IPS-18c (cell line): Measurements from ENCODE around the gene EXD1.
"Not testable (repeated sequence)": the region's sequence is repeated elsewhere in the genome, so short reads cannot be mapped to it uniquely, and the experiment has no call there.

ENCODE experiments used
- H3K4me3 ChIP-seq: 2 replicates; pipeline ENCODE4 v1.7.0; 2013; ENCODE audit warnings: low read depth, mild to moderate bottlenecking, low read length, moderate library complexity; ENCODE audit not compliant: insufficient read depth
- H3K9me3 ChIP-seq: one replicate; pipeline ENCODE4 v1.6.1; 2013; ENCODE audit warnings: mild to moderate bottlenecking, low read length, moderate library complexity; ENCODE audit not compliant: control insufficient read depth, insufficient read depth

EXD1 gene

DNA sequence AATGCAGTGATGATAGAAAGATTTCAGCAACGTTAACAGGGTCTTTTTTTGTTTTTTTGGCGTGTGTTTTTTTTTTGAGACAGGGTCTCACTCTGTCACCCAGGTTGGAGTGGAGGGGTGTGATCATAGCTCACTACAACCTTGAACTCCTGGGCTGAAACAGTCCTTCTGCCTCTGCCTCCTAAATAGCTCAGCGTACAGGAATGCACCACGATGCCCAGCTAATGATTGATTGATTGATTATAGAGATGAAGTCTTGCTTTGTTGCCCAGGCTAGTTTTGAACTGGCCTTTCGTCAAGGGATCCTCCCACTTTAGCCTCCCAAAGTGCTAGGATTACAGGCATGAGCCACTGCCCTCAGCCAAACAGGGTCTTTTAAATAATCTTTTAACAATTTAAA lies 7.5 kb upstream of the EXD1 start:
- Histone ChIP-seq H3K9me3 (no peaks in the 10 kb centered on the region), H3K4me3 (no peak overlapping the region)

- Histone ChIP-seq H3K4me3 (no peak overlapping the region), H3K9me3 (no peaks in the 10 kb centered on the region)
Measured at GRCh38 chr15:41235929-41236328, 5.4 kb upstream of the EXD1 start.

- H3K4me3 ChIP-seq, H3K9me3 ChIP-seq: not testable (repeated sequence)
Measured at GRCh38 chr15:41235228-41235627, 4.7 kb upstream of the EXD1 start.

DNA sequence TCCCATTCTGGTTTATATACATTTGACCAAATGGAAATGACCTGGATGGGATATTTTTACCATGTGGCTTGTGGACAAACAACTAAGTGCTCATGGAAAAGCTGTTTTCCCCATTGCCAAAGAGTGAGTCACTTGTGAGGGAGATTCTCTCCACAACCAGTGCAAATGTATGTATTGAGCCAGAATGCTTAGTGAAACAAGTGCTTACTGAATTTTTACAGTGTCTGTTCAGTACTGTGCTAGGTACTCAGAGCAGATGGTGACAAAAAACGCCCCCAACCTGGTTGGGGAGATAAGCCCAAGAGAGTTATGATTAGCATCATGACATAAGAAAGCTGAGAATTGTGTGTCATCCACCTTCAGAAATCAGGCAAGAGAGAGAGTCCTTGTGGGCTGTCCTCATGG lies 2.8 kb upstream of the EXD1 start:
- H3K4me3 ChIP-seq = no peak overlapping the region
- no peaks in the 10 kb centered on the region for H3K9me3 ChIP-seq

DNA sequence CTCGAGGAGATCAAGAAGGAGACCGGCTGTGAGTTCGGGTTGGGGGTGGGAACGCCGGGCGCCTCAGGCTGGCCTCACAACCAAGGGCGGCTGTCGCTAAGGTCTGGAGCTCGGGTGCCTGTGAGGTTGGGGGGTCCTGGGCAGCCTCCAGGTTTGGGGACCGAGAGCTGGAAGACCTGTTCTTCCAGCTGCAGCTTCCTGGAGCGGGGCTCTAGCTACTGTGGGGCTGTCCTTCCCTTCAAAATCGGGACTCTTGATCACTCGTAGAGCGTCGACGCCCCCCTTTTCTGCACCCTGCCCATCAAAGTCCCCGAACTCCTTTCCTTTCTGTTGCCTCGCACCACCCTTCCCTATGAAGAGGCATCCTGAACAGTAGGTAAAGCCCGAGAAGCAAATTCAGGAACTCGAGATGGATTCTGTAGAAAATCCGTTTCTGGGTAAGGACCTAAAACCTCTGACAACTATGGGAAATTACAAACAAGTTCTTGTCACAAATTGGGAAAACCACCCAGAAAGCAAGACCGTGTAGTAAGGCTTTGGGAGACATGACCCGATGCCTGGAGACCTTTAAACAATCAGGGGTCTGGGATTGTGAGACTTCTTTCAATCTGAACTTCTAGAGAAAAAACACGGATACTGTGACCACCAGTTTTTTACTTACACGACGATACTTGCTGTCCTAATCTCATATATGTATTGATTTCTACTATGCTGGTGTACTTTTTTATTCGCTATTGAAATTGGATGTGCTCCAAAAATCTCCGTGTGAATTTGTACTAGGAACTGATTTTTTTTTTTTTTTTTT lies 1.1 kb upstream of the EXD1 start:
- Histone ChIP-seq H3K9me3 (no peaks in the 10 kb centered on the region), H3K4me3 (peak overlapping the region; percentile 79)

- H3K4me3 ChIP-seq = no peak overlapping the region; the same call in 1 of the 2 replicates
- H3K9me3 ChIP-seq = no peaks in the 10 kb centered on the region
Measured at GRCh38 chr15:41230345-41230649, 260 bp downstream of the EXD1 start.

DNA sequence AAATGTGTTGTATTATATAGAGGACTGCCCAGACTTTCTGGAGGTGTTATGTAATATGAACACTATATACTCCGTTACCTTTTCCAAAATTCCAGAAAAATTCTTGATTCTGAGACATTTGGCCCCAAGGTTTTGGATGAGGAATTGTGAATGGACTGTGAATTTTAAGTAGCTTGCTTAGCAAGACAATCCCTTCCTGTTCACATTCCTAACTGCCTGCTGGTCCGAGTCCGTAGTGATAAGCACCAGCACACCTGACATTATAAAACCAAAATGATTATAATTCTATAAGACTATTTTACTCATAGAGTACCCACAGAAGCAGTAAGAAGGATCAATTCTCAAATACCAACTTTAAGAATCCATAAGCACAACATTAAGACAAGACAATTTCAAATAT lies 11.2 kb downstream of the EXD1 start:
- Histone ChIP-seq H3K4me3 (no peak overlapping the region), H3K9me3 (no peaks in the 10 kb centered on the region)

GRCh38 chr15:41218851-41219250 lies 11.7 kb downstream of the EXD1 start:
- H3K4me3 ChIP-seq = no peak overlapping the region
- no peaks in the 10 kb centered on the region for H3K9me3 ChIP-seq

GRCh38 chr15:41215708-41216107 lies 14.8 kb downstream of the EXD1 start:
- Histone ChIP-seq H3K4me3 (no peak overlapping the region), H3K9me3 (no peaks in the 10 kb centered on the region)

GRCh38 chr15:41207687-41208448 lies 22.7 kb downstream of the EXD1 start:
- no peaks in the 10 kb centered on the region for H3K9me3 ChIP-seq
- H3K4me3 ChIP-seq = no peak overlapping the region

DNA sequence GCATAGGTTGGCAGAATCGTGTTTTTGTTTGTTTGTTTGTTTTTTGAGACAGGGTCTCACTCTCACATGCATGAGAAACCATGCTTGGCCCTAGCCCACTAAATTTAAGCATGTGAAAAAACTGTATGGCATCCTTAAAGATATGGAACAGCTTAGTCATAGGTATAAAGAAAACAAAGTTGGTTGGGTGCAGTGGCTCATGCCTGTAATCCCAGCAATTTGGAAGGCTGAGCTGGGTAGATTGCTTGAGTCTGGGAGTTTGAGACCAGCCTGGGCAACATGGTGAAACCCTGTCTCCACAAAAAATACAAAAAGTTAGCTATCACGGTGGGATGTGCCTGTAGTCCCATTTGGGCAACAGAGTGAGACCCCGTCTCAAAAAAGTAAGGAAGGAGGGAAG lies 25.2 kb downstream of the EXD1 start:
- no peaks in the 10 kb centered on the region for H3K9me3 ChIP-seq
- H3K4me3 ChIP-seq = no peak overlapping the region

- H3K9me3 ChIP-seq = no peaks in the 10 kb centered on the region
- no peak overlapping the region for H3K4me3 ChIP-seq
Measured at GRCh38 chr15:41203395-41203794, 27.2 kb downstream of the EXD1 start.

- Histone ChIP-seq H3K9me3 (no peaks in the 10 kb centered on the region), H3K4me3 (no peak overlapping the region)
Measured at GRCh38 chr15:41199470-41199869, 31.1 kb downstream of the EXD1 start.

GRCh38 chr15:41194444-41194843 lies 36.1 kb downstream of the EXD1 start:
- no peaks in the 10 kb centered on the region for H3K9me3 ChIP-seq
- H3K4me3 ChIP-seq = no peak overlapping the region

DNA sequence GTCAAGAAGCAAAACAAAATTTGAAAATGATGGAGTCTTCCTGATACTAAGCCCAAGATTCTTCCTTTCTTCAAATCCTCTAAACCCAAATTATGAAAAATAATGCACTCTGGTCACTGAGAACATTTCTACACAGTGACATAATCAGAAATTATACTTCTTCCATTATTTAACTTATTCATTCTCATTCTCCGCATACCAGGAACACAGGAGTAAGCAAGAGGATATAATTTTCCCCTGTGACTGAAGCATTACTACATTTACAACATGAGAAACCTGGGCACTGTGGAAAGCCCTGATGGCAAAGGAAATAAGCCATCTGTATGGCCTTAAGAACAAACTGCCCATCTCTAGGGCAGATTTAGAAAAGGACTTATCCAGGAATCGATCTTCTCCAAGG lies 47.0 kb downstream of the EXD1 start:
- Histone ChIP-seq H3K4me3 (no peak overlapping the region), H3K9me3 (no peaks in the 10 kb centered on the region)

DNA sequence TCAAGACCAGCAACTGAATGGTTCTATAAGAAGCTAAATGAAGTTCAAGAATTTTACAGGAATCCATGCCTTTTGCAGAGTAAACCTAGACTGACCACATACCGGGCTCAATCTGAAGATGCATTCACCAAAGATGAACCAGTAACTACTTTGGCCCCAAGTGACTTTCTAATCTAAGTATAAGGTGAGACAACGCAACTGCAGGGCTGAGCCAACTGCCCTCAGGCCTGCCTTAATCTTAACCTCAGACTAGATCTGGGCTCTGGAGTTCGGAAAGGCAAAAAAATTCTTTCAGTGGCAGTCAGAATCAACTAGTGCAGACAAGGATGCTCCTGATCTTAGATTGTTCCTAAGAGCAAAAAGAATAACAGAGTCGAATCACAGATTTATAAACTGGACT lies 48.3 kb downstream of the EXD1 start:
- H3K4me3 ChIP-seq = no peak overlapping the region
- H3K9me3 ChIP-seq = no peaks in the 10 kb centered on the region

GRCh38 chr15:41180206-41180789 lies 50.3 kb downstream of the EXD1 start:
- no peaks in the 10 kb centered on the region for H3K9me3 ChIP-seq
- no peak overlapping the region for H3K4me3 ChIP-seq

GRCh38 chr15:41169781-41170180 lies 60.8 kb downstream of the EXD1 start:
- no peak overlapping the region for H3K4me3 ChIP-seq

More at GRCh38 chr15:41169781-41170180, 60.8 kb downstream of the EXD1 start:
- no peaks in the 10 kb centered on the region for H3K9me3 ChIP-seq
